Lower leg skin (tissue), 4 donors: ENCODE measurements around the gene ZNF641. TPM values are rescaled to one million over a fixed set of nuclear protein-coding genes. Genes with fewer than 3 reads are reported as not detected.

Experiments
- DNase-seq, 2 donors: peaks; one replicate each; pipeline ENCODE4 v3.0.0-alpha.2; 2019; ENCODE audit warnings: low spot score in 2 of 2
- H3K4me3 ChIP-seq: fragments of 200-600 bp; sonication (generic); 2 replicates; pipeline ENCODE4 v1.5.1; 2017; ENCODE audit warnings: mild to moderate bottlenecking, low read depth; ENCODE audit not compliant: poor library complexity, severe bottlenecking
- POLR2A ChIP-seq, 2 donors: fragments of 450-650 bp; IDR thresholded peaks; one replicate each; pipeline ENCODE4 v1.6.1; 2016 to 2017; ENCODE audit warnings: antibody characterized with exemption in 2 of 2, mild to moderate bottlenecking in 1 of 2, moderate library complexity in 1 of 2
- WGBS, 2 donors: methylation state at CpG; one replicate each; pipeline ENCODE4 v1.1.5; 2018; 5-methylcytosine and 5-hydroxymethylcytosine counted together
- intact Hi-C: fragments of 100-400 bp; cut with DNase I; formaldehyde crosslinking; loops from one replicate; pipeline ENCODE4 v1.15.0; 2023; ENCODE audit warnings: low total_unique reads
- total RNA-seq, 4 donors: library from RNA; depleted of rRNA; stranded (reverse); fragments of >200 nt; gene quantifications; one replicate each; pipeline ENCODE4 v1.1.0, GENCODE V29; 2016
- TF ChIP-seq, protein P1 (sequence below), 3 donors: fragments of 450-650 bp; IDR thresholded peaks; one replicate each; pipeline ENCODE4 v1.5.1; 2016; ENCODE audit warnings: antibody characterized with exemption in 3 of 3, mild to moderate bottlenecking in 3 of 3, moderate library complexity in 2 of 3

ZNF641 gene
- 10 to 100 TPM in 3 of 4 donors, 1 to 10 TPM in 1; 7.8 to 14.1 (median 12.1) TPM for total RNA-seq

DNA sequence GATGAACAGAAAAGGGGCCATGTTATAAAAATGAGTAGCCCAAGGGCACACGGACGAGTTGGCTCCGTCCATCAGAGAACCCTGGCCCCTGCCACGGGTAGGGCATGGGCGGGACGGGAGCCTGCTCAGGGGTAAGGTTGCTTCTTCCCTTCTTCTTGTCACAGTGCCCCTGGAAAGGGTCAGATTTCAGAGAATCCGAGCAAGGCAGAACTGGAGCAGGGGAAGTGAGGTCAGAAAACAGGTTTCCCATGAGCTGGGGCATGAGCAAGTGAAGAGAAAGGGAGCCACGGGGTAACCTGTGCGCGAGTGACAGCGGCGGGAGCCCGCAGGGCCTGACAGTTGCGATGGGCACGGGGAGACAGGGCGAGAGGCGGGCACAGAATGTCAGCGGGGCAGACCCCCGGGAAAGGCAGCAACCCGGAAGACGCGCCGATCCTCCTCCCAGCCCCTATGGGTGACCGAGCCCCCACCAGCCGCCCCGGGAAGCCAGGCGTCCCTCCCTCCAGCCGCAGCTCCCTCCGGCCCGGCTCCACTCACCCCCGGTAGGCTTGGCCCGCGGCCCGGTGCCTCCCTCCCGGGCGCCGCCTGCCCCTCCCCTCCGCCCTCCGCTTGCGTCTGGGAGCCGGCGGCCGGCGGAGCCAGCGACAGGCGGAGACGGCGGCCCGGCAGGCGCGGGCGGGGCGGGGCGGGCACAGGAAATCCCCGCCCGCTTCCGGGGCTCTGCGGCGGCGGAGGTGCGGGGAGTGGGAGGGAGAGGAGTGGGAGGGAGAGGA, at the start of gene ZNF641:
ZNF641 (minus strand) TSS at position 671 of the 773 bp plus-strand sequence. CDS start 2,829 bp downstream, outside the sequence.
- intact Hi-C loops = no loop called here
- DNase-seq = peak; percentile 47 to 94
- WGBS, 2 donors = 0% methylated on average over 23 to 35 of the region's 61 CpGs
- H3K4me3 ChIP-seq = peak within 1 kb of the TSS; percentile 48
- TF ChIP-seq, protein P1, sequence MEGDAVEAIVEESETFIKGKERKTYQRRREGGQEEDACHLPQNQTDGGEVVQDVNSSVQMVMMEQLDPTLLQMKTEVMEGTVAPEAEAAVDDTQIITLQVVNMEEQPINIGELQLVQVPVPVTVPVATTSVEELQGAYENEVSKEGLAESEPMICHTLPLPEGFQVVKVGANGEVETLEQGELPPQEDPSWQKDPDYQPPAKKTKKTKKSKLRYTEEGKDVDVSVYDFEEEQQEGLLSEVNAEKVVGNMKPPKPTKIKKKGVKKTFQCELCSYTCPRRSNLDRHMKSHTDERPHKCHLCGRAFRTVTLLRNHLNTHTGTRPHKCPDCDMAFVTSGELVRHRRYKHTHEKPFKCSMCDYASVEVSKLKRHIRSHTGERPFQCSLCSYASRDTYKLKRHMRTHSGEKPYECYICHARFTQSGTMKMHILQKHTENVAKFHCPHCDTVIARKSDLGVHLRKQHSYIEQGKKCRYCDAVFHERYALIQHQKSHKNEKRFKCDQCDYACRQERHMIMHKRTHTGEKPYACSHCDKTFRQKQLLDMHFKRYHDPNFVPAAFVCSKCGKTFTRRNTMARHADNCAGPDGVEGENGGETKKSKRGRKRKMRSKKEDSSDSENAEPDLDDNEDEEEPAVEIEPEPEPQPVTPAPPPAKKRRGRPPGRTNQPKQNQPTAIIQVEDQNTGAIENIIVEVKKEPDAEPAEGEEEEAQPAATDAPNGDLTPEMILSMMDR (IDR thresholded peaks at IDR 0.05) = no peak
- no peak for TF ChIP-seq POLR2A (IDR thresholded peaks at IDR 0.05)

DNA sequence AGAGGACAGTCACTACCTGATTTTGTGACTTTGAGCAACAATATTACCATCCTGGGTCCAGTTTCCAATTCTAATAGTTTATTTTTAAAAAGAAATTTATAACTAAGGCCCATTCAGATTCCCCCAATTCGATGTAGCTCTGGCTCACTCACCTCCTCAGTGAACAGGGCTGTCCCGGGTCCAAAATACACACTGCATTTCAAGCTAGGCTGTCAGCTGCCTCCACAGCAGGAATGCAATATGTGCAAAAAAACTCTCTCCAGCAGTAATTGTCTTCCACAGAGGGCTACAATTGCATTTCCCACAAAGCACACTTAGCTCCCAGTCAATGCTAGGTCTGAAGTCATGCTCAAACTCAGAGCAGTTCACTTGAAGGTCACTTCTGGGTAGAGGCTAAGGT, 39.3 kb upstream of the ZNF641 start:
- WGBS, 2 donors = 56 to 60% methylated on average over 2 of the region's 2 CpGs
- DNase-seq = no peak
- intact Hi-C loops = no loop called here
- no peak overlapping the region for H3K4me3 ChIP-seq
- no peak for TF ChIP-seq POLR2A (IDR thresholded peaks at IDR 0.05)
- TF ChIP-seq, protein P1 (IDR thresholded peaks at IDR 0.05) = no peak

DNA sequence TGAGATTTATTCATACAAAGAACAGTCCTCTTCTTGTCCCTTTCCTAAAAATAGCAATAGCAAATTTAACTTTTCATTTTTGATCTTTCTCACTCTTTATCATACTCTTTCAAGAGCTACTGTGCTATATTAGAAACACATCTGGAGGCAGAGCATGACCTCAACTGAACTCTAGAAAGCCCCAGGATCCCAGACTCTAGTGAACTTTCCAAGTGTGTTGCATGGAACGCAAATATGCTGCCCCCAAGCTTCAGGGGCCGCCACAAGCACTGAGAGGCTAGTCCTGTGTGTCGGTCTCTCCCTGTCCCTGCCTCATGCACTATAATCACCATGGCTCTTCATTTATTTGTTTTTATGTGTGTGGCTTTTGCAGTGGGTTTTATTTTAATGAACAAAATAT, 38.7 kb upstream of the ZNF641 start:
- WGBS, 2 donors = 45 to 60% methylated on average over 3 of the region's 3 CpGs
- DNase-seq = no peak

DNA sequence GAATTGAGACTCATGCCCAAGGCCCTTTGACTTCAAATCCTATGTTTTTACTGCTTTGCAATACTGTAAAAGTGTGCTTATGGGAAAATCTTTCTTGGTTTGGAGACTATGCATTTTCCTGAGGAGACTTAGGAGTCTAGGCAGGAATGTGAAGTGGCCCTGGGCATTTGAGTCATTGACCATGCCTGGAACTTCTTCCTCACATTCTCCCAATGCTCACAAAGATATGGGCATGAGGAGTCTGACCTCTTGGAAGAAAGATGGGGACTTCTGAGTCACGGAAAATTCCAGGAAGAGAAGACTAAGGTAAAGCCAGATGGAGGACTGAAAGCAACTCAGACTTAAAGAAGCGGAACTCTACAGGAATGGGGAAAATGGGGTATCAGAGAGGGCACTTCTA, 38.2 kb upstream of the ZNF641 start:
- TF ChIP-seq, protein P1 (IDR thresholded peaks at IDR 0.05) = no peak
- TF ChIP-seq POLR2A (IDR thresholded peaks at IDR 0.05) = no peak
- H3K4me3 ChIP-seq = no peak overlapping the region
- intact Hi-C loops = loop anchor here (10.0 kb wide), 1 partner anchor 786 kb away; no protein-coding TSS in a partner anchor
- no peak for DNase-seq
- WGBS, 2 donors = 73 to 78% methylated on average over 2 of the region's 2 CpGs

More for the DNA sequence above, 38.7 kb upstream of the ZNF641 start:
- intact Hi-C loops = loop anchor here (10.0 kb wide), 1 partner anchor 785 kb away; no protein-coding TSS in a partner anchor
- H3K4me3 ChIP-seq = no peak overlapping the region
- TF ChIP-seq, protein P1 (IDR thresholded peaks at IDR 0.05) = no peak
- no peak for TF ChIP-seq POLR2A (IDR thresholded peaks at IDR 0.05)

DNA sequence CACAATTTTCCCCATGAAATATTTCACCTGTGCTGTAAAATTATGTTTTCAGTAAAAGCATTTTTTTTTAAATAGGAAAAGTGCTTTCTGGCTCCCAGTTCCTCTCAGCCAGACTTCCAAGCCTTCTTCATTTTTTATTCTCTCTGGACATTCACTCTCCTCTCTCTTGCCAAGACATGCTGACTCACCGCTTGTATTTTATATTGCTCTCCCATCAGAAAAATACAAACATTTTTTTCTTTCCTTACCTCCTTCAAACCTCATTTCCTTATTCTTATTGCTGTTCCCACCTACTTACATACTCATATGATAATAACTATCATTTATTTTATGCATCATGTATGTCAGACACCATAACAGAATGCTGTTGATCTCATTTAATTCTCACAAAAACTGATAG, 37.7 kb upstream of the ZNF641 start:
- TF ChIP-seq POLR2A (IDR thresholded peaks at IDR 0.05) = no peak
- TF ChIP-seq, protein P1 (IDR thresholded peaks at IDR 0.05) = no peak
- 38 to 49% methylated on average over 1 of the region's 1 CpG for WGBS, 2 donors
- H3K4me3 ChIP-seq = no peak overlapping the region
- intact Hi-C loops = loop anchor here (10.0 kb wide), 1 partner anchor 786 kb away; no protein-coding TSS in a partner anchor
- no peak for DNase-seq
